Choroid plexus epithelial cell (primary cell): ENCODE measurements around the gene MTERF4.

Experiments used
- DNase-seq: peaks from one replicate; pipeline ENCODE4 v3.0.0-alpha.2; 2010; ENCODE audit warnings: low read depth
- H3K4me3 ChIP-seq: 2 replicates; pipeline ENCODE4 v1.5.1; 2011; ENCODE audit warnings: low read depth, mild to moderate bottlenecking, control low read depth, low read length, moderate library complexity
- CTCF ChIP-seq: conservative IDR thresholded peaks from 2 replicates; pipeline ENCODE4 v1.5.1; 2011; ENCODE audit warnings: low read depth, mild to moderate bottlenecking, control low read depth, inconsistent platforms, low read length, moderate library complexity

MTERF4 gene

DNA sequence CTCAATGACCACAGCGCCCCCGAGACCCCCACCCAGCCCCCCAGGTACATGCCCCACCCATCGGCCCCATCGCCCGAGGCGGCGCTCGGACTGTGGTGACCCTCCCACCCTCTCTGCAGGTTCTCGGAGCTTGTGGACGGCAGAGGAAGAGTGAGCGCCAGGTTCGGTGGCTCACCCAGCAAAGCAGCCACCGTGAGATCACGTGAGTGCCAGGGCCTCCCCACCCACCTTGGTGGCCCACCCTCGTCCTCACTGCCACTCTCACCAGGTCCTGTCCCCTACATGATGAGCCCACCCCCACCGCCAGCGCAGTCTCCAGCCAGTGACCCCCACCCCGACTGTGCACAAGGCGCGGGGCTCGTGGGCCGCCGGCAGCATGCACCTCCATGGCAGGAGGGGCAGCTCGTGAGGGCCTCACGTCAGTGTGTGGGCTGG lies 30.4 kb downstream of the MTERF4 start:
- TF ChIP-seq CTCF, result no peak
- DNase-seq, result no peak
- H3K4me3 ChIP-seq, result no peak overlapping the region

DNA sequence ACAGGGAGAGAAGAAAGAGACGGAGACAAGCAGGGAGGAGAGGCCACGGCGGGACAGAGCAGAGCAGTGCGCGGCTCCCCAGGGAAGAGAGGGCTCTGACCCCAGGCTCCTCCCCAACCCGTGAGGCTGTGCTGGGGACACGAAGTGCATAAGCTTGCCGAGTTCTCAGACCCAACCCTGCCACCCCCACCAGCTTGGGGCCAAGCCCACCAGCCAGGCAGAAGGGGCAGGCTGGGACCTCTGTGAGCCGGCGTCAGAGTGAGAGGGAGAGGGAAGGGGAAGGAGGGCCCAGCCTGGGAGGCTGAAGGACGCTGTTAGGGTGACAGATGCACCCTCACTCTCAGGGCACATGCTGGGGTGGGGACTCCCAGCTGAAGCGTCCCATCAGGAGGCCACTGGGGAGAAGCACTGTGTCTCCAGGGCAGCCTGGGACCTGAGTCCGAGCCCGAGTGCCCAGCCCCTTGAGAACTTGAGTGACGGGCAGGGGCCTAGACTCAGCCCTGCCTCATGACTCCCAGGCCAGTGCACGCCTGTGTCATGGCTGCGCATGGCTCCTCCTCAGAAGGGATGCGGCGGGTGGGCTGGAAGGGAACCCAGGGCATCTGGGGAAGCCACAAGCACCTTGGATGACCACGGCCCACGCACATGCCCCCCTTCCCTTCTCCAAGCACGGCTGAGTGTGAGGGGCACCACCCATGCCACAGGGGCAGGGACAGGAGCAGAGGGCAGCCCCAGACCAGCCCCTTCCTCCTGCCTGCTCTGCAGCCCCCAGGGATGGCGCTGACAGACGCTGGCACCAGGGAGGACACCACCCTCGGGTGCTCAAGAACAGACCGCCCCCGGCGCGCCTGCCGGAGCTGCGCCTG lies 31.0 kb downstream of the MTERF4 start:
- no peak for TF ChIP-seq CTCF
- H3K4me3 ChIP-seq, result no peak overlapping the region
- DNase-seq, result no peak

DNA sequence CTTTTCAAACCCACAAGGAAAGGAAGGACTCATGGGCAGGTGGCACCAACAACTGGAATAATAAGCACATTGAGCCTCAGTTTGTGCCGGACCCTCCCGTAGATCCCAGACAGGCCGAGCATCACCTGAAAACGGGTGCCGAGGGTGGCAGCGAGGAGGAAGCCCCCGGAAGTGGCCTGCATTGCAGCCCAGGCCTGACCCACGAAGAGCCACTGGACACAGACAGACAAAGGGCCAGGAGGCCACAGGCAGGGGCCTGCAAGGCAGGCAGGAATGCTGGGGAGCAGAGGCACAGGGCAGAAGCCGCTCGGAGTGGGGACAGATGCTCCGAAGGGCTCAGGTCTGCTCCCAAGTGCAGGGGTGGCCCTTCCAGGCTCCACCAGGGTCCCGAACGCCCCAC lies 31.7 kb downstream of the MTERF4 start:
- DNase-seq, result no peak
- no peak overlapping the region for H3K4me3 ChIP-seq
- TF ChIP-seq CTCF, result no peak

DNA sequence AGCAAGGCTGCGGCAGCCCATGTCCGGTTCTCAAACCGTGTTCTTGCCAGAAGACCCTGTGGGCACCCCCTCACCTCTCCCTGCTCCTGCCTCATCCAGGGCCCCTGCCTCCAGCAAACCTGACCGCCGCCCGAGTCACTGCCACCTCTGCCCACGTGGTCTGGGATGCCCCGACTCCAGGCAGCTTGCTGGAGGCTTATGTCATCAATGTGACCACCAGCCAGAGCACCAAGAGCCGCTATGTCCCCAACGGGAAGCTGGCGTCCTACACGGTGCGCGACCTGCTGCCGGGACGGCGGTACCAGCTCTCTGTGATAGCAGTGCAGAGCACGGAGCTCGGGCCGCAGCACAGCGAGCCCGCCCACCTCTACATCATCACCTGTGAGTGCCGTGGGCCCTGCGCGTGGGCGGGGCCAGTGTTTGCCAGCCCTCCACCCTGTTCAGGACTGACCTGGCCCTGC lies 32.2 kb downstream of the MTERF4 start:
- TF ChIP-seq CTCF, result no peak

GRCh38 chr2:241068942-241069810 lies 32.9 kb downstream of the MTERF4 start:
- no peak overlapping the region for H3K4me3 ChIP-seq
- DNase-seq, result no peak
- no peak for TF ChIP-seq CTCF

More for the DNA sequence above, 32.2 kb downstream of the MTERF4 start:
- no peak overlapping the region for H3K4me3 ChIP-seq
- DNase-seq, result no peak

DNA sequence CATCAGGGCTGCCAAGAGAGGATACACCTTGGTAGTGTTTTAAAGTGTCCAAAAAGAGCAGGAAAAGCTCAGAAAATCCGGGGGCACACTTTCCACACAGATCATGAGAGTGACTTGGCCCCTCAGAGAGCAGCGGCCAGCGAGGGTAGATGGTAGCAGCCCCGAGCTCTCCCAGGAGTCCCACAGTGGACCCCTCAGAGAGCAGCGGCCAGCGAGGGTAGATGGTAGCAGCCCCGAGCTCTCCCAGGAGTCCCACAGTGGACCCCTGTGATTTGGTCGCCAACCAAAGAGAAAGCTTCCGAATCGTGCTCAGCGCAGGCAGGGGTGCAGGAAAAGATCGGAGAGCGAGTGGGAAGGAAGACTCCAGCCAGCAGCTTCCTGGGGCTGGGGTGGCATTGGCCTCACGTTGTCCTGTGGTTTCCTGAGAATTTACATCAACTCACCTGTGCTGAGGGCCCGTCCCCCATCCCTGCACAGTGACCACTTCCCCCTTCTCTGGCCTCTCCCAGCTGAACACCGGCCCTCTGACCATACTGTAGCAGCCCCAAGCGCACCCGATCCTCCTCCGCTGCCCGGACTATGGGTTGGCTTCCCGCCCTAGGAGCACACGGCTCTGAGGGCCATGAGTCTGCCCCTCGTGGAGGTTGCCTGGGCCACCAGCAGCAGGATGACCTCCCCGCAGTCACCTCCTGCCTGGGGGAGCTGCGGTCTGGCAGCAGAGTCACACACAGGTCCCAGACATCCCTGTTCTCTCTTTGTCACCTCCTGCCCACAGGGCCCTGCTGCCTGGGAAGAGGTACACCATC lies 33.7 kb downstream of the MTERF4 start:
- no peak for TF ChIP-seq CTCF
- H3K4me3 ChIP-seq, result no peak overlapping the region
- DNase-seq, result no peak
